Naive B cell (primary cell): ENCODE measurements around the gene PCDH8. TPM values are rescaled to one million over a fixed set of nuclear protein-coding genes. Genes with fewer than 3 reads are reported as not detected.

Experiments used
- ATAC-seq, 2 donors: fragments of 150-1000 bp; cut with Tn5 transposase; 2 replicates each; pipeline ENCODE4 v1.10.0; 2021; ENCODE audit warnings: low read depth in 2 of 2, mild to moderate bottlenecking in 2 of 2, moderate library complexity in 2 of 2
- DNase-seq: peaks from one replicate; pipeline ENCODE4 v3.0.0; 2022
- H3K27ac Mint-ChIP-seq, 6 donors: one replicate each; pipeline ENCODE4 v1.8.0; 2020 to 2022; ENCODE audit warnings: mild to moderate bottlenecking in 6 of 6, mixed read lengths in 6 of 6, moderate library complexity in 5 of 6, inconsistent platforms in 2 of 6
- H3K27me3 Mint-ChIP-seq, 3 donors: one replicate each; pipeline ENCODE4 v1.8.0; 2021 to 2022; ENCODE audit warnings: mixed read lengths in 3 of 3, mild to moderate bottlenecking in 1 of 3
- H3K36me3 Mint-ChIP-seq, 2 donors: one replicate each; pipeline ENCODE4 v1.8.0; 2020 to 2022; ENCODE audit warnings: mixed read lengths in 2 of 2, inconsistent platforms in 1 of 2, mild to moderate bottlenecking in 1 of 2
- H3K4me1 Mint-ChIP-seq, 3 donors: one replicate each; pipeline ENCODE4 v1.8.0; 2020 to 2022; ENCODE audit warnings: mixed read lengths in 3 of 3, inconsistent platforms in 1 of 3, mild to moderate bottlenecking in 1 of 3, moderate library complexity in 1 of 3
- H3K4me3 Mint-ChIP-seq, 8 donors: one replicate each; pipeline ENCODE4 v1.8.0; 2020 to 2022; ENCODE audit warnings: mild to moderate bottlenecking in 8 of 8, mixed read lengths in 8 of 8, moderate library complexity in 8 of 8, inconsistent platforms in 2 of 8
- H3K9me3 Mint-ChIP-seq, 7 donors: one replicate each; pipeline ENCODE4 v1.8.0; 2020 to 2022; ENCODE audit warnings: mixed read lengths in 7 of 7, mild to moderate bottlenecking in 5 of 7, inconsistent platforms in 2 of 7, moderate library complexity in 1 of 7
- polyA plus RNA-seq, 6 donors: library from polyadenylated mRNA; unstranded; fragments of 300-500 nt; fragmentation: Illumina TruSeq; gene quantifications; one replicate each; pipeline ENCODE4 v1.2.3, GENCODE V29; 2021; ENCODE audit warnings: low read depth in 6 of 6

Gene PCDH8
- polyA plus RNA-seq, 6 donors from 2014 or later, result not detected

DNA sequence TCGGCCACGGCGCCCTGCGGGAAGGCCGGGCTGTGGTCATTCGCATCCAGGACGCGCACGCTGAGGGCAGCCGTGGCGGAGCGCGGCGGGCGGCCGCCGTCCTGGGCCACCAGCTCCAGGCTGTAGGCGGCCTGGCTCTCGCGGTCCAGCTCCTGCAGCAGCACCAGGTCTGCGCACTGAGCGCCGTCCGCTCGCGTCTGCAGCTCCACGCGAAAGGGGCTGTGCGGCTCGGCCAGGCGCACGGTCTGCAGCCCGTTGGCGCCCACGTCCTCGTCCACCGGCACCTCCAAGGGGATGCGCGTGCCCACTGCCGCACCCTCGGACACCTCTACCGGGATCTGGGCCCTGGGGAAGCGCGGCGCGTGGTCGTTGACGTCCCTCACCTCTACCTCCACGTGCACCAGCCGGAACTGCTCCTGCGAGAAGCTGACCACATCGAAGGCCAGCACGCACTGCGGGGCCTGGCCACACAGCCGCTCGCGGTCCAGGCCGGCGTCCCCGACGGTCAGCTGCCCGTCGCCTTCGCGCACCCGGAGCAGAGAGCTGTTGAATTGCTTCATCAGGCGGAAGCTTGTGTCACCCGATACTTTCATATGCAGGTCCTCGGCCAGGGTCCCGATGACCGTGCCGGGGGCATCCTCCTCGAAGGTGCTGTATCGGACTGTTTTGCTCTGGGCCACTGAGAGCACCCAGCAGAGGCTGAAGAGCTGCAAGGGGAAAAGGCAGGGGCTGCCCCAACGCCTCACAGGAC lies 583 bp downstream of the PCDH8 start:
- Mint-ChIP-seq H3K27ac (peak overlapping the region in 1 of 6 donors; percentile 73), H3K27me3 (peaks cover 54 to 69% (median 61%) of the 10 kb centered on the region in 3 donors), H3K36me3 (peaks cover 0 to 33% of the 10 kb centered on the region in 2 donors), H3K4me3 (peak overlapping the region in 2 of 8 donors; percentile 21 to 67), H3K9me3 (peaks cover 3 to 35% (median 9%) of the 10 kb centered on the region in 7 donors), H3K4me1 (peaks cover 25 to 40% (median 34%) of the 10 kb centered on the region in 3 donors)
- ATAC-seq (no peak), DNase-seq (no peak)

DNA sequence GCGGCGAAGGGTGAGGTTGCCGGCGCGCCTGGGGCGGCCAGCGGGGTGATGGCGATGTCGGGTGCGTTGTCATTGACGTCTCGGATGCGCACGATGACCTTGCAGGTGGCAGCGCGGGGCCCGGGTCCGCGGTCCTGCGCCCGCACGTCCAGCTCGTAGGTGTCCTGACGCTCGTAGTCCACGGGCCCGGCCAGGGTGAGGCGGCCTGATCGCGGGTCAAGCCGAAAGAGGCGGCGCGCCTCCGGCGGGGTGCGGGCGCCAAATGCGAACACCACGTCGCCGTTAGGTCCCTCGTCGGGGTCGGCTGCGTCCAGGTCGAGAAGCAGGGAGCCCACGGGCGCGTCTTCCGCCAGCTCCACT lies 1.1 kb downstream of the PCDH8 start:
- Mint-ChIP-seq H3K9me3 (peaks cover 3 to 35% (median 9%) of the 10 kb centered on the region in 7 donors), H3K4me1 (peaks cover 21 to 40% (median 34%) of the 10 kb centered on the region in 3 donors), H3K4me3 (no peak overlapping the region), H3K27ac (no peak overlapping the region), H3K36me3 (peaks cover 0 to 33% of the 10 kb centered on the region in 2 donors), H3K27me3 (peaks cover 56 to 65% (median 57%) of the 10 kb centered on the region in 3 donors)
- DNase-seq (no peak), ATAC-seq (no peak)

DNA sequence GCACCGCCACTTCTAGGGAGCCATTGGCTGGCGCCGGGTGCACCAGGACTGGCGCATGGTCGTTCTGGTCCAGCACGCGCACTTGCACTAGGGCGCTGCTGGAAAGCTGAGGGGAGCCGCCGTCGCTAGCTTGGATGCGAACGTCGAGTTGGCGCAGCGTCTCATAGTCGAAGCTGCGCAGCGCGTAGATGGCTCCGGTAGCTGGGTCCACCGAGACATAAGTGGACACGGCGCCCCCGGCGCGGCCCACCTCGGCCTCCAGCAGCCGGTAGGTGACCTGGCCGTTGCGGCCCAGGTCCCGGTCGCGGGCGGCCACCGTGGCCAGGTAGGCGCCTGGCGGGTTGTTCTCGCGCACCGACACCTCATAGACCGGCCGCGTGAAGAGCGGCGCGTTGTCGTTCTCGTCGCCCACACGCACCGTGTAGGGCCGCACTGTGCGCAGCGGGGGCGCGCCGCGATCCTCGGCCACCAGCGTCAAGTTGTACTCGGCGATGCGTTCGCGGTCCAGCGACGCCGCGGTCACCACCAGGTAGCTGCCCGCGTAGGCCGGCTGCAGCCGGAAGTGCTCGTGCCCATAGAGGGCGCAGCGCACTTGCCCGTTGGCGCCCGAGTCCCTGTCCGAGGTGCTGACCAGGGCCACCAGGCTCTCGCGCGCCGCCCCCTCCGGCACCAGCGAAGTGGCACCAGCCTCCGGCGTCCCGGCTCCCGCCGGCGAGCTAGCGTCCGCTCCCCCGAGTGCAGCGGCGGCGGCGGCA lies 1.7 kb downstream of the PCDH8 start:
- H3K4me1 Mint-ChIP-seq, result peaks cover 19 to 36% (median 33%) of the 10 kb centered on the region in 3 donors
- peaks cover 54 to 66% (median 54%) of the 10 kb centered on the region in 3 donors for H3K27me3 Mint-ChIP-seq
- ATAC-seq (no peak), DNase-seq (no peak)
- H3K4me3 Mint-ChIP-seq, result peak overlapping the region in 1 of 8 donors; percentile 22
- peaks cover 3 to 35% (median 9%) of the 10 kb centered on the region in 7 donors for H3K9me3 Mint-ChIP-seq
- no peak overlapping the region for H3K27ac Mint-ChIP-seq
- peaks cover 0 to 33% of the 10 kb centered on the region in 2 donors for H3K36me3 Mint-ChIP-seq

DNA sequence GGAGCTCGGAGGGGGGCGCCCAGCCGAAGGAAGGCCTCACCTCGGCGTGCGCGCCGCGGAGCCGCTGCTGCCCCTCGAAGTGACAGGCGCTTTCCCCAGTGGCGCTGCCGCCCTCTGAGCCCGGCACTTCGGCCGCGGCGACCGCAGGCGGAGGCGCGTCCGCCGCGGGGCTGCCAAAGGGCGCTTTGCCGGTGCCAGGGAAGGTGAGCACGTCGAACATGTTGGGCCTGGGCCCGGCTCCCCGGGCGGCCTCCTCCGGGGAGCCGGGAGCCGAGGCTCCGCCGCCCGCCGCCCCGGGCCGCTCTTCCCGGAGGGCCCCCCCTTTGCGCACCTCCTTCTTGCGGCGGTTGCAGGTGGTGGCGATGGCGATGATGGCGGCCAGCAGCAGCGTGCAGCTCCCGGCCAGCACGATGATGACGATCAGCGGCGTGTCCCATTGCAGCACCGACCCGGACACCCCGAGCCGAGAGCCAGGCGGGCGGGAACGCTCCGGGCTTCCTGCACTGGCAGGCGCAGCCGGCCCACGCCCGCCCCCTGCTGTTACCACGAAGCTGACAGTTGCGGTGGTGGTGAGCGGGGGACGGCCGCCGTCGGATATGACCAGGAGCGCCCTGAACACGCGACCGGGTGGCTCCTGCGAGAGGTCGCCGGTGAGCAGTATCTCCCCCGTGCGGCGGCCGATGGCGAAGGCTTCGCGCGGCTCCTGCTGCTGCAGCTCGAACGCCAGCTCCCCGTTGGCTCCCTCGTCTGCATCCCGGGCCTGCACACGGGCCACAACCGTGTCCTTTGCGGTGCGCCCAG lies 2.5 kb downstream of the PCDH8 start:
- DNase-seq (no peak), ATAC-seq (no peak)
- H3K4me1 Mint-ChIP-seq, result peaks cover 19 to 31% (median 27%) of the 10 kb centered on the region in 3 donors
- H3K27ac Mint-ChIP-seq, result no peak overlapping the region
- peaks cover 0 to 33% of the 10 kb centered on the region in 2 donors for H3K36me3 Mint-ChIP-seq
- H3K27me3 Mint-ChIP-seq, result peaks cover 54 to 62% (median 59%) of the 10 kb centered on the region in 3 donors
- H3K4me3 Mint-ChIP-seq, result peak overlapping the region in 1 of 8 donors; percentile 22
- H3K9me3 Mint-ChIP-seq, result peaks cover 3 to 35% (median 10%) of the 10 kb centered on the region in 7 donors

DNA sequence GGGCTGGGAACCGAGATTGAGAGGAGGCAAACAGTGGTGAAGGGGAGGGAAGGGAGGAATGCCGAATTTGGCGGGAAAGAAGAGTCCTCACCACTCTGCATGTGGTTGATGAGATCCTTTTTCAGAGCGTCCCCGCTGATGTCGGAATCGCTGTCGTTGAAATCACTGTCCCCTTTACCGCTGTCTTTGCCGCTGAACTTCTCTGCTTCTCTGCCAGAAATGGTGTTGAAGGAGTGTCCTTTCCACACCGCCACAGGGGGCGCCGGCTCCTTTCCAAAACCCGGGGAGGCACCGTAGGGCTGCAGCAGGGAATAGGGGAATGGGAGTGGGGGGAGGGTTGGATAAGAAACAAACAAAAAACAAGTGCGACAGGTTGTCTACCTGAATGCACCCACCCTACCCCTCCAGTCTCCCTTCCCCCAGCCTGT lies 3.1 kb downstream of the PCDH8 start:
- peaks cover 54 to 62% (median 57%) of the 10 kb centered on the region in 3 donors for H3K27me3 Mint-ChIP-seq
- H3K4me3 Mint-ChIP-seq, result peak overlapping the region in 3 of 8 donors; percentile 26 to 57 (median 28)

DNA sequence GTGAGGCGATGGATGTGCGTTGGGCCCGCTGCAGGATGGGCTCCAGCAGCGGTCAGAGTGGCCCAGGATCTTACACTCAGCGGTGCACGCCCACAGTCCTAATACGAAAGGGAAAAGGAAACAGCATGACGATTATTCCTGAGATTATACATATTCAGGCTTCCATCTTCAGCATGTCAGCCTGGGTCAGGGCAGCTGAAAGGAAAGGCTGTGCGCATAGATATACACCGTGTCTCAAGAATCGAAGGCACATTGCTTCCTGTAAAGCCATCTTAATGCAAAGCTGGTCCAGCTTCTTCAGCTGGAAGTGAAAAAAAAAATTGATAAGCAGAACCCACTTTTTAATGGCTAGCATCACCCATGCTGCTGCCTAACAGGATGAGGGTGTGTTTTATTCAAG lies 3.6 kb downstream of the PCDH8 start:
- ATAC-seq (no peak), DNase-seq (no peak)
- Mint-ChIP-seq H3K4me3 (peak overlapping the region in 4 of 8 donors; percentile 26 to 77 (median 56)), H3K27ac (peak overlapping the region in 1 of 6 donors; percentile 38), H3K27me3 (peaks cover 54 to 62% (median 57%) of the 10 kb centered on the region in 3 donors), H3K9me3 (peaks cover 0 to 26% (median 7%) of the 10 kb centered on the region in 7 donors), H3K4me1 (peaks cover 14 to 23% (median 16%) of the 10 kb centered on the region in 3 donors), H3K36me3 (peaks cover 0 to 23% of the 10 kb centered on the region in 2 donors)

More for the DNA sequence above, 3.1 kb downstream of the PCDH8 start:
- ATAC-seq (no peak), DNase-seq (no peak)
- H3K36me3 Mint-ChIP-seq, result peaks cover 0 to 28% of the 10 kb centered on the region in 2 donors
- peaks cover 19 to 28% (median 21%) of the 10 kb centered on the region in 3 donors for H3K4me1 Mint-ChIP-seq
- no peak overlapping the region for H3K27ac Mint-ChIP-seq
- peaks cover under 1 to 31% (median 10%) of the 10 kb centered on the region in 7 donors for H3K9me3 Mint-ChIP-seq

DNA sequence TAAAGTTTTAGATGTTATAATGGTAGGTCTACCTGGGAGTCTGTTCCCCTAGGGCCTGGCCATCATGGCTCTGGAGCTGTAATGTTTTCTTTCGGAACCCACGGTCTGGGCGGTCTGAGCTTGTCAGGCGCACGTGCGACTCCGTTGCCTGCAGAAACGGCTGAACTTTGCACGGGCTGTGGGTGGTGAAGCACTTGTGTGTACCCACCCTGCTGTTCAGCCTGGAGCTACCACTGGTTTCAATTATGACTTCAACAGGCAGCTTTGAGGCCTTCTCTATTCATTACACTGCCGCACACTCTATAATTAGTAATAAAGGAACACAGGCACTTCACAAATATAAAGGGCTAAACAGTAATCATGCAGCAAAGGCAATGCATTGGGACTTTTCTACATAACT lies 6.0 kb downstream of the PCDH8 start:
- Mint-ChIP-seq H3K4me3 (no peak overlapping the region), H3K36me3 (peaks cover 0 to 9% of the 10 kb centered on the region in 2 donors), H3K4me1 (peaks cover 3 to 11% (median 8%) of the 10 kb centered on the region in 3 donors), H3K9me3 (peaks cover 0 to 8% (median 0%) of the 10 kb centered on the region in 7 donors), H3K27ac (no peak overlapping the region), H3K27me3 (peaks cover 57 to 63% (median 58%) of the 10 kb centered on the region in 3 donors)
- DNase-seq (no peak), ATAC-seq (no peak)

DNA sequence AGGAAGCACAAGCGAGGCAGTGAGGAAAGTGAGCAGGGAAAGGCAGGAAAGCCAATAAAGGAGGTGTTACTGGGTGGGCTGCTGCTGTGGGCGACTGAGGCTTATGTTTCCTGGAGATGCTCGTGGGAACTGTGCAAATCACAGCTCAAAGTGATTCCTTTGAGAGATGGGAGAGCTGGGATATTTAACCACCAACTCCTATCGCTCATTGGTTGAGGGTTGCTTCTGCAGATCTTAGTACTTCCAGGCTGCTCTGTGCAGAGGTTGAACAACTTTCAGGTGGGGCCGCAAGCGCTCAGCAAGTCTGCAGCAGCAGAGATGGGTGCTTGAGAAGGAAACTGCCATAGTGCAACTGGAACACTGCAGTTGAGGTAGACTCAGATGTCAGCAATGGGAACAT lies 8.4 kb downstream of the PCDH8 start:
- H3K4me3 Mint-ChIP-seq, result no peak overlapping the region
- peaks cover 0 to 5% of the 10 kb centered on the region in 2 donors for H3K36me3 Mint-ChIP-seq
- DNase-seq, result no peak
- peaks cover 57 to 80% (median 62%) of the 10 kb centered on the region in 3 donors for H3K27me3 Mint-ChIP-seq
- no peak for ATAC-seq
- H3K27ac Mint-ChIP-seq, result no peak overlapping the region
- H3K9me3 Mint-ChIP-seq, result peaks cover 0 to 8% (median 4%) of the 10 kb centered on the region in 7 donors
- H3K4me1 Mint-ChIP-seq, result peaks cover 3 to 7% (median 7%) of the 10 kb centered on the region in 3 donors

DNA sequence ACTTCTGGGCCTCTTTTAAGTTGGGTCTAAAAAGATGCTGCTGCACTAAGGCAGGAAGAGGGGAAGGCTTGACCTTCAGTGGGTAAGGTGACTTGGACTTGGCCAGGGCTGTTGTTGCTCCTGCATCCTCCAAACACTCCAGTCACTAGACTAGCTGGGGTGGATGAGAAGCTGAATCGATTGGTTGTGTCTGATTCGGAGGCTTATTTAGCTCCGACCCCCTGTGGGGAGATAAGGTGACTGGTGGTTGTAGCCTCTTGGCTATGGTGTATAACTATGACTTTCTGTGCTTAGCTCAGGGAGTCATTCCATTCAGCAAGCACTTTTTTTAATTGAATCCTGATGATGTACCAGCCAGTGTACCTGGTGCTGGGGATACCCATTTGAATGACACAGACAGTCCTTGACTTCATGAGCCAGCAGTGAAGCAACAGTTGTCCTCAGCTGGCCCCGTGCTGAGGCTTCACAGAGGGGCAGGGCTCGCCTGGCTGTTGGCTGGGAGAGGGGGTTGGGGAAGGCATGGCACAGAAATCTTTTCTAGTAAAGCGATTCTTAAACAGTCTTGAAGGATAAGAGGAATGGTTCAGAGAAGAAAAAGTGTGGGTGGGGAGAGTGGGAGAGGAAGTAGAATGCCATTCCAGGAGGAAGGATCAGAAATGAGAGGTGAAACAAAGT lies 9.9 kb downstream of the PCDH8 start:
- H3K36me3 Mint-ChIP-seq, result no peaks in the 10 kb centered on the region
- DNase-seq (no peak), ATAC-seq (no peak)
- no peaks in the 10 kb centered on the region for H3K4me1 Mint-ChIP-seq
- H3K4me3 Mint-ChIP-seq, result no peak overlapping the region
- H3K27me3 Mint-ChIP-seq, result peaks cover 53 to 81% (median 61%) of the 10 kb centered on the region in 3 donors
- no peak overlapping the region for H3K27ac Mint-ChIP-seq
- peaks cover 0 to 4% (median 0%) of the 10 kb centered on the region in 7 donors for H3K9me3 Mint-ChIP-seq

DNA sequence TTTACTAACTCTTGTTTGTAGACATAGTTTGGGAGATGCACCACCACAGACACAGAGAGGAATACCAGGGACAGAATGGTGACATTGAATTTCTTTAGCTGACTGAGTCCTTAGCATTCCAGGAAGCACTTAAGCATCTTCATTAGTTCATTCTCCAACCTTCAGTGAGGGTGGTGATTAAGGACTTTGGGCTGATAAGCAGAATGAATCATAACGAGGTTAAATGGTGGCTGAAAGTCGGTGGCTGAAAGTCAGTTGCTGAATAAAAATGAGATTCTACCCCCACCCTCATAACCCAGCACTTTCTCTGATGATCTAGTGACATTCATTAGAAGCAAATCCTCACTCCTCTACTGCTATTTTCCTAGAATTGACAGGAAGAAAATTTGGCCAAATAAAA lies 10.6 kb downstream of the PCDH8 start:
- H3K9me3 Mint-ChIP-seq, result peaks cover 0 to 4% (median 0%) of the 10 kb centered on the region in 7 donors
- ATAC-seq, result no peak
- no peaks in the 10 kb centered on the region for H3K36me3 Mint-ChIP-seq
- peaks cover 45 to 74% (median 54%) of the 10 kb centered on the region in 3 donors for H3K27me3 Mint-ChIP-seq
- H3K4me3 Mint-ChIP-seq, result no peak overlapping the region
- H3K4me1 Mint-ChIP-seq, result no peaks in the 10 kb centered on the region
- DNase-seq, result no peak
- H3K27ac Mint-ChIP-seq, result no peak overlapping the region

DNA sequence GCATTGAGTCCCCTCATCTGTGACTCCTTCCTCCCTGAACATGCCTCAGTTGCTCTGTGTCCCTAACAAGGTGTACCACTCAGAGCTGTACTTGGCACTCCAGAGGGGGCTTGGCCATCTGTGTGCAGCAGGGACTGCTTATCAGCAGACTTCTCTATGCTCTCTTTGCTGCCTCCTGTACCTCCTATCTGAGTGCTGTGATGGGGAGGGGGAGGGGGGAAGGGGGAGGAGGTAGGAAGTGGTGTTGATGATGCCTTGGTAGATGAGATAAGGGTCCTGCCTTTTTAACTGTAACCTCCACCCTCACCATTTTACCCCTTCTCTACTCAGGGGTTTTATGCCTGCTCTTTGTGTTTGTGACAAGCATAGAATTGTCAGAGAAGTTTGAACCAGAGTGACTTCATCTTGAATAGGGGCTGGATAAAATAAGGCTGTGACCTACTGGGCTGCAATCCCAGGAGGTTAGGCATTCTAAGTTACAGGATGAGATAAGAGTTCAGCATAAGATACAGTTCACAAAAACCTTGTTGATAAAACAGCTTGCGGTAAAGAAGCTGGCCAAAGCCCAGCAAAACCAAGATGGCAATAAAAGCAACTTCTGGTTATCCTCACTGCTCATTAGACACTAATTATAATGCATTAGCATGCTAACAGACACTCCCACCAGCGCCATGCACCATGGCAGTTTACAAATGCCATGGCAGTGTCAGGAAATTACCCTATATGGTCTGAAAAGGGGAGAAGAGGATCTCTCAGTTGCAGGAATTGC lies 13.2 kb downstream of the PCDH8 start:
- Mint-ChIP-seq H3K4me3 (no peak overlapping the region), H3K36me3 (no peaks in the 10 kb centered on the region), H3K9me3 (peaks cover 0 to 4% (median 0%) of the 10 kb centered on the region in 7 donors), H3K27me3 (peaks cover 32 to 67% (median 41%) of the 10 kb centered on the region in 3 donors), H3K27ac (no peak overlapping the region), H3K4me1 (no peaks in the 10 kb centered on the region)
- no peak for DNase-seq
- no peak for ATAC-seq
